NK-92 treated with Interleukin-12 subunit alpha and Interleukin-12 subunit beta, amount 100 ng/mL, for 24 hours (cell line): ENCODE measurements around the gene NLN.

ENCODE experiments used
- DNase-seq: peaks from one replicate; lab custom pipeline; 2025; lab: John Stamatoyannopoulos, UW

NLN gene

GRCh38 chr5:65808818-65809217 is 86.8 kb downstream of the NLN start:
- no peak for DNase-seq

GRCh38 chr5:65809817-65810531 is 88.0 kb downstream of the NLN start:
- DNase-seq = no peak

GRCh38 chr5:65811004-65811403 is 89.0 kb downstream of the NLN start:
- DNase-seq = no peak

DNA sequence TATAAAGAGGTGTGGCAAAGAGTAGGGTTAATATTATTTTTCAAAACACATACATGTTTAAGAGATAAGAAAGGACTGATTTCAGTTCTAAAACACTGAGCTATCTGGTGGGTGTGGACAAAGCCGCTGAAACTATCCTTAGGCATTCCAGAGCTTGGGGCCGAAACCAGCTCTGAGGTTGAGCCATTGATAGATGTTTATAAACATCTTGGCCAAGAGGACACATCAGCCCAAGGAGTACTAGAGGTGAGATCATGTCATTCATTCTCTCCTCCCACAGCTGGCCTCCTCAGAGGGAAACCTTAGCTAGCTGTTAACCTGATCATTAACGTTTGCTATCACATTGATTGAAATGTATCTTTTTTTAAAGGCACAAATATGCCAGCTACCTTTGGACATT is 89.9 kb downstream of the NLN start:
- no peak for DNase-seq

GRCh38 chr5:65812648-65813047 is 90.6 kb downstream of the NLN start:
- no peak for DNase-seq

- no peak for DNase-seq
These were observed 91.2 kb downstream of the NLN start for GRCh38 chr5:65813174-65813573.

DNA sequence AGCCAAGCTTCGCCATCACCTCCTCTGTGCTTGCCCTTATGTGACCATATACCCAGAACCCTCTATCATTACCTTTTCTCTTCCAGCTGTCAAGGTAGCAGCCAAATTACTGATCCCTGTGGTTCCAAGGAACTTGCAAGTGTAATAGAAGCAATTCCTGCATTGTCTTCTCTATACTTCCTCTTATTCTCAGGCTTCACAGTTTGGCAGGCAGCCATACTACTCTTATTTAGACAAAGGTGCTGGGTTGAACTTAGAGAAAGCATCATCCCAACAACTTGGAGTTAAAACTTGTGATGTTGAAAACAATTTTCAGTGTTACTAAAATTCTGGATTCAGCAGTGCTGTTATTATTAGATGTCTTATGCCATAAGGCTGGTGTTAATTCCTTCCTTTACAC is 93.2 kb downstream of the NLN start:
- DNase-seq = no peak

GRCh38 chr5:65816729-65817128 is 94.7 kb downstream of the NLN start:
- DNase-seq = no peak

- no peak for DNase-seq
These were observed 95.9 kb downstream of the NLN start for GRCh38 chr5:65817931-65818330.

GRCh38 chr5:65818592-65818991 is 96.6 kb downstream of the NLN start:
- DNase-seq = no peak

DNA sequence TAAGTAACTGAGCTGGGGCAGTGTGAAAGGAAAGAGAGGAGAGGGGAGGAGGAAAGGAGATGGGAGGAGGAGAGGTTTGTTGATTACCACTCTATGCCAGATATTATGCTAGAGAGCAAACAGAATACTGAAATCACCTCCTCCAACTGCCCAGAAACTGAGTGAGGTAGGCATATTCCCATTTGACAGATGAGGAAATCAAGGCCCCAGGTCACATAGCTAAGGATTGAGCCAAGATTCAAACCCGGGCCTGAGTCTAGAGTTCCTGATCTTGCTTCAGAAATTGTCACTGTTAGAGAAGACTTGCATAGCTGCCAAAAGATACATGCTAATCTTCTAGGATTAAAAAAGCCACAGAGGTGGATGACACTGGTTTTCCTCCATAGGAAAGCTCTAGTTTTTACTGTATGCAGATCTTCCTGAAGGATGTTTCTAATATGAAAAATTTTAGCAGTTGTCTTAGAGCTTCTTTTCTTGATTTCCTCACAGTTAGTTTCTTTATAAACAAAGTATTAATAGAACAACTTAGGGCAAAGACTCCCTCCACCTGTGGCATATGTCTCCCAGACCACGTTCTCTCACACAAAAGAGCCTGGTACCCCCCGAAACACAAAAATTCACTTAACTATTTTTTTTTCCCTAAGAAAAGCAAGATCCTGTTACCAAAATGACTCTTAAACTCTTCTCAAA is 97.4 kb downstream of the NLN start:
- no peak for DNase-seq

GRCh38 chr5:65819905-65820240 is 97.9 kb downstream of the NLN start:
- DNase-seq = no peak

DNA sequence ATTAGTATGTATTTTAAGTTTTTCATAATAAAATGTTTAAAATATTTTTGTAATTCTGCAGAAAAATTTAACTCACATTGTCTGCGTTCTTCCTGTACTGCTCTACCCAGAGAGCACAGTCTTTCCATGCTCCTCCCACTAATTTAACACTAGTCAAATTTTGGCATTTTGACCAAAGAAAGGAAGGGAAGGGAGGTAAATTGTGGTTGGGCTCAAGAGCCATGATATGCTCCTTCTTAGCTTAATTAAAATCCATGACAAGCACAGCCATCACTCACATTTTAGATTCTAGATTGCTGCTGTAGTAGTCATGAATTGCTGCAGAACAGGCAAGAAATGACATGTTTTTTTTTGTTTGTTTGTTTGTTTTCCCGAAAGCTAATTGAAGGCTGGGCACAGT is 98.4 kb downstream of the NLN start:
- no peak for DNase-seq

DNA sequence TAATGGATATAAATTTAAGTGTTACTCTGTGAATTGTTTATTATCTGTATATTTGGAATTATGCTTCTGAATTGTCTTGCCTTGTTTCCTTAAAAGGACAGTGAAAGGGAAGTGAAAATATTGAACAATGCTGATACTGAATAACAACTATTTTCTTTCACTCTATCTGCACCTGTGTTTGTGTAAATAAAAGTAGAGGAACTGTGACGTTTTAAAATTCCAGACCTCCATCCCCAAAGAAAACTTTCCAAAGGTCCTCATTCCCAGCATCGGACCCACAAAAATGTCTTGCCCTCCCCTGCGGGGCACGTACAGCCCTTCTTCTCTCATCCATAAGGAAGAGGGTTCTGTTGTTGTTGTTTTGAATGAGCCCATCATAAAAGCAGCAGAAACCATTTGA is 100.0 kb downstream of the NLN start:
- no peak for DNase-seq

GRCh38 chr5:65822710-65823109 is 100.7 kb downstream of the NLN start:
- no peak for DNase-seq

- DNase-seq = no peak
These were observed 101.2 kb downstream of the NLN start for GRCh38 chr5:65823204-65823603.

DNA sequence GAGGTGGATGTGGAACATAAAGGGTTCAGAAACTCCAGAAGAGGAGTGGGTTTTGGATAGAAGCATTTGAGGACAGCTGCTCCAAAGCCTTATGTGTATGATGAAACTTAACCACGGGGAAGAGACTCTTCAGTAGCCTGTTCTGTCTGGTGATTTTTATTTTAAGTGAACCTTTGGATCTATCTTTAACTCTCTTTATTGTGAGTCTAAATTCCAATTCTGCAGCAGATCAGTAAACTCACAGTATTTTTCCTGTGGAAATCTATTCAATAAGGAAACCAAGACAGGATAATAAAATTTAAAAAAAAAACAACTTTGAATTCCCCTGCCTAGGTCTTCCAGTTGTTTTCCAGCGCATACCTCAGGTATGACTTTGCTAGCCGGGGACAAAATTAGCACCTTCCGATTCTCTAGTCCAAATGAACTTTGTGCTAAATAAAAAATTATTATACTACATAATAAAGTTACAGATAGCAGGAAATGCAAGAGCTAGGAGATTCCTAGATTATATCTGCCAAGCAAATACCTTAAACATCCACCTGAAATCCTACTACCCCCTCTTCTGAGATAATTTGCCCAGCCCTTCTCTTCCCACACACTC is 101.9 kb downstream of the NLN start:
- no peak for DNase-seq

- no peak for DNase-seq
These were observed 103.7 kb downstream of the NLN start for GRCh38 chr5:65825408-65826328.

DNA sequence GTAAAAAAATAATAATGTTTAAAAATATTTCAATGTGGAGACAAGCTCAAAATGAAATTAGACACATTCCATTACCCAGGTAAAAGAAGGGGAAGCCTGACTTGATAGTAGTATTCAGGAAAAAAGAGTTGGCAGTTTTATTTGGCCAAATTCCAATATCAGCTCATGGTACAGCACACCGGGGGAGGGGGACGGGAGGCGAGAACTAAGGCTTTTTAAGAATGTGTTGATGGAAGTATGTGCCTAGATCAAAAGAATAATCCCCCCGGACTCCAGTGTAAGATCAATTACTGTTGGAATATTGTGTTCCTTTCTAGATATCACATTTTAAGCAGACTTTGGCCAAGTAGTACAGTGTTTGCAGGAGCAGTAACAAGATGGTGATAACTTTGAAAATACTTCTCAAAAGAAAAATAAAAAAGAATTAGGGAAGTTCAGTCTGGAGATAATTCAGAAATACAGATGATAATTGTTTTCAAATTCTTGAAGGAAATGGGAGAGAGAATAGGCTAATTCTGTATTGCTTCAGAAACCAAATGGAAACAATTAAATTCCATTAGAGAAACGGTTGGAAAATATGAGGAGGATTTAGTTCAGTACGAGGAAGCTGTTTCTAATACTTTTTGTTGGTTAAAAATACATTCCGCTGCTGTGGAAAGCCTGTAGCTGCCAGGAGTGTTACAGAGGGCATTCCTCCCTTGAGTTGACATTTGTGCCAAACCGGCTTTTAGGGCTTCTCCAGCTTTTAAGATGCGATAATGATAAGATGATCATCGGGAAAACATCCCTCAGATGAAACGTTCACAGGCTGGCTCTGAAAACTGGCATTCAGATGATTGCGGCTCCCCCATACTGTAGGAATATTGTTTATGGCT is 106.3 kb downstream of the NLN start:
- no peak for DNase-seq

DNA sequence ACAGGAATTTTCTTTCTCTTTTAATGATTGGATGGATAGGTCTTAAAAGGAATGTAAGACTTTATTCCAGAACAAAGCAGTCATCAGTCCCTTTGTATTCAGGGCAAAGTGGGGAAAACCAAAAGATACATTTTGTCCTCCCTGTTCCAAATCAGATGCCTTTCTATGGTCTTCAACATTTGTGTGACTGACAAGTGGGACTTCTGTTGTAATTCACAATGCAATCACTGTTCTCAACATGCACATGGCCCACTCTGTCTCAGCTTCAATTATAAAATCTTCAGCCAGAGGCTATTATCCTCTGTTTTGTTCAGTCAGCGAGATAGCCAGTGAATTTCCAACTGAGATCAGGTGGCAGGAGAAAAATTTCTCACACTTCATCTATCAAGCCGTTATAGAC is 108.9 kb downstream of the NLN start:
- no peak for DNase-seq

GRCh38 chr5:65831276-65831675 is 109.3 kb downstream of the NLN start:
- no peak for DNase-seq

- no peak for DNase-seq
These were observed 110.1 kb downstream of the NLN start for GRCh38 chr5:65832152-65832551.
